NCI-H1092 (cell line): ENCODE measurements around the gene NEMP1.
"Not testable (repeated sequence)": the region's sequence is repeated elsewhere in the genome, so short reads cannot be mapped to it uniquely, and the experiment has no call there.

Source experiments
- DNase-seq: peaks from one replicate; lab custom pipeline; 2025; lab: John Stamatoyannopoulos, UW

Gene NEMP1

DNA sequence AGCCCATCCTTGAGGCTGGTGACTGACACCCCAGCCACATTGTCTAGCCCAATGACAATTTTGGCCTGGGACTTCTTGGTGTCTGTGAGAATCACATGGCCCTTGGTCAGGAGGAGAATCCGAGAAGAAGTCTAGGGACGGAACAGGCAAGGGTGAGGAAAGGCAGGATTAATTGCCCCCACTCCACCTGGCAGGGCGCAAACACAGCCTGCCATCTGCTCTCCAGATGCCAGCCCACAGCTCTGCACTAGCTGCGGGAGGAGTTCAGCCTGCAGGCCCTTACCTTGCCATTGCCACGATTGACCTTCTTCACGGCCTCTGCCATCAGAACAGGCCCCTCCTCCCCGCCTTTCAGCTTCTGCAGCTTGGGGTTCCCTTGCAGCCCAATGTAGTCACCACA is 49.1 kb downstream of the NEMP1 start:
- DNase-seq, result no peak

DNA sequence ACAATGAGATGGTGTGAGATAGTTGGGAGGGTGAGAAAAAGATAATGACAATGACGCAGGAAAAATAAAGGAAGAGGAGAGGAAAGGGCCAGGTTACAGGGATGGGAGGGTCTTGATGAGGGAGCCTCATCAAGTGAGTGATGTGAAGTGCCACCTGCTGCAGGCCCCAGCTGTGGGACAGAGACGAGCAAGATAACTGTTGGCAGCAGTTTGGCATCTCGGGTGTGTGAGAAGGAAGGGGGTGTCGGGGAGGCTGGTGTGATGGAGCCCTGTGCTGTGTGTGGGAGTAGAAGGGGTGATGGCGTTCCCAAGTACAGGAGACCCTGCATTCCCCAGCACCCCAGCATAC is 50.8 kb downstream of the NEMP1 start:
- DNase-seq, result no peak

DNA sequence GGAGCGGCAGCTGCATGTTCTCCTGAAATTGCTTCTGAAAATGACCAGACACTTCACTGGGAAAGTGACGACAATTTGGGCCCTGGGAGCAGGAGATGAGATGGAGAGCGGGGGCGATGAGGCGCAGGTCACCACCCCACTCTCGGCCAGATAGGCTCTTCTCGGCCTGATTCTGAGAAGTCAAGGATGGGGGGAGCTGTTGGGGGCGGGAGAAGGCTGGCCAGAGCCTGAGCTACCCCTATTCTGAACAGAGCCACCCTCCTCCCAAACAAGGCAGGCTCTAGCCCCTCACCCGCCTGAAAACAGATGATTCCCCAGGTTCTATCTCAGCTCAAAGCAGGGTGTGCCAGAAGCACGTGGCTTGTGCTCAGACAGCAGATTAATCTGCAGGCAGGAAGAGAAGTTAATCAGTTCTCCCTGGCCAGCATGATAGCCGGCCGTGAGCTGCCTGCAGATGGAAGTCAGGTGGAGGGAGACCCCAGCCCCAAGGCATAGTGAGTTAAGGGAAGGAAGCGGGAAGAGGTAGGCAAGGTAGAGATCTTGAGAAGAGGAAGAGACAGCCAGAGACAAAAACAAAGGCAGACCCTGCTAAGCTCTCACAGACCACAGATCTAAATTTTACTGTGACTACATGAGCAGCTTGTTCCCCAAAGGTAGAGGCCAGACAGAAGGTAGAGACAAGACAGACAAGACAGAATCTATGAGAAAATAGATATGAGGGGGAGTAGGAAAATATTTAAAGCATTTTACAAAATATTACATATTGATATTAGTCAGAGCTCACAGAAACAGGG is 51.4 kb downstream of the NEMP1 start:
- no peak for DNase-seq

DNA sequence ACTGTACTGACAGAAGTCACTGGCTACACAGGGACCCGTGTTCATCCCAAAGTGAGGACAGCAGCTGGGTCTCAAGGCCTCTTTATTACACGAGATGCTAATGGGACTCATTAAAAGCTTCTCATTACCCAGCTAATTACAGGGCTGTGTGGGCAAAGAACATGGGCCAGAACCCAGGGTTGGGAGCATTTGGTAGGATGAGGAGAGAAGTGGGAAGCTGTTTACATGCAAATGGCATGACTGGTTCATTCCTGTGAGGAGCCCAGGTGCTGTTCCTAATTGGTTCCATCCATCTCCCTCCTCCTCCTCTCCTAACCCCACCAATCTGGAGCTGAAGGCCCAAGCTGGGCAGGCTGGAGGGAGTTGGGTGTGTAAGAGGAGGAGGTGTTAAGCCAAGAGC is 53.4 kb downstream of the NEMP1 start:
- DNase-seq, result no peak

DNA sequence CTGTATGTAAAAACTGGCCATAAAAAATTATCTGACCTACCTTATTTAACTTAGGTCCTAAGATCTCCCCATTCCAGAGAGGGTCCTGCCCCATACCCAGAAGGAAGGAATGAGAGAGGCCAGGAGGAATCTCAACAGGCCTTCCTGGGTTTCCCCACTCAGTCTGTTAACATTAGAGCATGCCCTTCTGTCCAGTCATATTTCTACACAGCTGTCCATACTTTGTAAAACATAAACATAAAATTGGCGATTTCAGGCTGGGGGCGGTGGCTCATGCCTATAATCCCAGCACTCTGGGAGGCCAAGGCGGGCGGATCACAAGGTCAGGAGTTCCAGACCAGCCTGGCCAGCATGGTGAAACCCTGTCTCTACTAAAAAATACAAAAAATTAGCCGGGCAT is 56.3 kb downstream of the NEMP1 start:
- DNase-seq, result not testable (repeated sequence)

DNA sequence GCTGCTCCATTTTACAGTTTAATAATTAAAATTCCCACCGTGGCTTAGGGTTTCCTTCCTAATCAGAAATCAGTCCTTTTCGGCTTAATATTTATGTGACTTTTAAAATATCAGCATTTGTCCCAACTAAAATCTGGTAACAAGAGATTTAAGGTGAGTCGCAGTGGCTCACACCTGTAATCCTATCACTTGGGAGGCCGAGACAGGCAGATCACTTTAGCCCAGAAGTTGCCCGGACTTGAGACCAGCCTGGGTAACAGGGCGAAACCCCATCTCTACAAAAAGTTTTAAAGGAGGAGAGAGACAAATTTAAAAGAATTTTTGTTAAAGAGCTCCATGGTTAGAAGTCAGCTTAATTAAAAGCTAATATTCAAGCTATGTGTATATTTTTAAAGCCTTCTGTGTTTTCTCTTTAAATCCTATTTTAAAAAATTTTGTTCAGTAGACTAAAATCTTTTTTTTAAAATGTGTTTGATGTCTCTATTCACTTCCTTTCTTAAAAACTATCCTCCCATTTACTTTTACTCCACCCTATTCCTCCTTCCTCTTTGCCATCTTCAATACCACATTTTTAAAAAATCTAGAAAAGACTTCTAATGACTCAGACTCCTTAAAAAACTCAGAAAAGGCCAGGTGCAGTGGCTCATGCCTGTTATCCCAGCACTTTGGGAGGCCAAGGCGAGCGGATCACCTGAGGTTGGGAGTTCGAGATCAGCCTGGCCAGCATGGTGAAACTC is 58.4 kb downstream of the NEMP1 start:
- no peak for DNase-seq

DNA sequence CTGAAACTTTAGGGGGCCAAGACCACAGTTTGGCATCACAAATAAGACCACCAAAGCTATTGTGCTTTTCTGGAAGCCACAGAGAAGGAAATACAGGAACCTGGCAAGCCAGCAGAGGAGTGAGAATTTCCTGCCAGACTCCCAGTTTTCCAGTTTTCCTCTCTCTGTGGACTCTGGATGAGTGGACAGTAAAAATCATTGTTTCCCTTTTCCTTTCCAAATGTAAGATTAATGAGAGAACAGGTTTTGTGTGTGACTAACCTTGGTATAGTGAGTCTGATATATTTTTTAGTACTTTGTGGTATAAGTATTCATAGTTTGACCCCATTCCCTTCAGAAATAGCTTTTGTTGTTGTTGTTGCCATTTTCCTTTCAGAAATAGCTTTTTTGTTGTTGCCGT is 59.7 kb downstream of the NEMP1 start:
- DNase-seq, result no peak

DNA sequence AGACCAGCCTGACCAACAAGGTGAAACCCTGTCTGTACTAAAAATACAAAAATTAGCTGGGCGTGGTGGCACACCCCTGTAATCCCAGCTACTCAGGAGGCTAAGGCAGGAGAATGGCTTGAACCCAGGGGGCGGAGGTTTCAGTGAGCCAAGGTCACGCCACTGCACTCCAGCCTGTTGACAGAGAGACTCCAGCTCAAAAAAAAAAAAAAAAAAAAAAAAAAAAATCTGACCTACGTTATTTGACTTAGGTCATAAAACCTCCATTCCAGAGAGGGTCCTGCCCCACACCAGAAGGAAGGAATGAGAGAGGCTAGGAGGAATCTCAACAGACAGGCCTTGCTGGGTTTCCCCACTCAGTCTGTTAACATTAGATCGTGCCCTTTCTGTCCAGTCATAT is 60.2 kb downstream of the NEMP1 start:
- DNase-seq, result not testable (repeated sequence)

DNA sequence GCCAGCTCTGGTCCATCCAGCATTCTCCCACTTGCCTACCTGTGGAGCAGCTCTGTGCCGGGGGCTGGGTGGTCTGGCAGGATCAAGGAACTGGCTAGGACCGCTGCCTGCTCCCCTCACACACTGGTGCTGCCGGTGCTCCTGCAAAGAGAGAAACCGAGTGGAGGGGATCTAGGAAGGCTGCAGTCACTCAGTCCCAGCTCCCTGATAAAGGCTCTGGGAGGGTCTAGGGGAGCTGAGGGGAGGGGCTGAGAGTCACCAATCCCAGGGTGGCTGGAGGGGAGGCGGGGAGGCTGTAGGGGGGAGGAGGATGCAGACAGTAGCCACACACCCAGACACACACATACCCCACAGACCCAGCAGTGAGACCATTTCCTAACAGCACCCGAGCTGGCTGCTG is 62.2 kb downstream of the NEMP1 start, which contains the start of gene TAC3:
Gene TAC3, minus strand, starts transcription at position 182 of the 400 bp plus-strand sequence. CDS start 732 bp downstream, outside the sequence.
- DNase-seq, result no peak

DNA sequence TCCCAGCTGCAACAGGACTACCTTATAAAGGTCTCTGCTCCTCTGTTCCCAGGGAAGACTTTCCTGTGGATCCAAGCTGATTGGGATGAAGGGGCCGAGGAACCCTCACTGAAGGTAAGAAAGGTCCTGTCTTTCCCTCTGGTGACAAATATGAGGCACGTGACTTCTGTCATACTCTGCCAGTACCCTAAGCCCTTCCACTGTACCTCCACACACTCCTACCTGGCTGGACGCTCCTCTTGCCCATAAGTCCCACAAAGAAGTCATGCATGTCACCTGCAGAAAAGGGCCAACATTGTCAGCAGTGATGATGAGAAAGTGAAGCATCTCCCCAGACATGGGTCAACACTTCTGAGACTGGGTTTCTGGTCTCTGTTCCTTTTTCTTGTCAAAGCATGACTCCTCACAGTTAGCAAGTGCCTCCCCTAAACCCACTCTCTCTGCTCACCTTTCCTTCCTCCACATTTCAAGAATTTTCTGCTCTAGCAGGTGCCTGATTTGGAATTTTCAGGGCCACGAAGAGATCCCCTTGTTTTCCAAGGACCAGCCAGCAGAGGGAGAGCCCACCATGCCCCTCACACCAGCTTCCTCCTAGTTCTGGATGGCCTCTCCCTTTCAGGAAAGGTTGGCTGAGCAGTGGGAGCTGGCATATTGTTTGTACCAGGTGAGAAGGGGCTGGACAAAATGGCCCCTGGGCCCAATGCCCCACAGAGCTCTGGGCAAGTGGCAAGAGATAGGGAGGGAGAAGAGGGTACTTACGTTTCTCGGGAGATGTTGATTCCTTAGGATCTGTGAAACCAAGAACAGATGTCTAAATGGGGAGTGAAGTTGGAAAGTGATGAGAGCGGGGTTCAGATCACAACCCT is 65.8 kb downstream of the NEMP1 start:
- DNase-seq, result no peak

DNA sequence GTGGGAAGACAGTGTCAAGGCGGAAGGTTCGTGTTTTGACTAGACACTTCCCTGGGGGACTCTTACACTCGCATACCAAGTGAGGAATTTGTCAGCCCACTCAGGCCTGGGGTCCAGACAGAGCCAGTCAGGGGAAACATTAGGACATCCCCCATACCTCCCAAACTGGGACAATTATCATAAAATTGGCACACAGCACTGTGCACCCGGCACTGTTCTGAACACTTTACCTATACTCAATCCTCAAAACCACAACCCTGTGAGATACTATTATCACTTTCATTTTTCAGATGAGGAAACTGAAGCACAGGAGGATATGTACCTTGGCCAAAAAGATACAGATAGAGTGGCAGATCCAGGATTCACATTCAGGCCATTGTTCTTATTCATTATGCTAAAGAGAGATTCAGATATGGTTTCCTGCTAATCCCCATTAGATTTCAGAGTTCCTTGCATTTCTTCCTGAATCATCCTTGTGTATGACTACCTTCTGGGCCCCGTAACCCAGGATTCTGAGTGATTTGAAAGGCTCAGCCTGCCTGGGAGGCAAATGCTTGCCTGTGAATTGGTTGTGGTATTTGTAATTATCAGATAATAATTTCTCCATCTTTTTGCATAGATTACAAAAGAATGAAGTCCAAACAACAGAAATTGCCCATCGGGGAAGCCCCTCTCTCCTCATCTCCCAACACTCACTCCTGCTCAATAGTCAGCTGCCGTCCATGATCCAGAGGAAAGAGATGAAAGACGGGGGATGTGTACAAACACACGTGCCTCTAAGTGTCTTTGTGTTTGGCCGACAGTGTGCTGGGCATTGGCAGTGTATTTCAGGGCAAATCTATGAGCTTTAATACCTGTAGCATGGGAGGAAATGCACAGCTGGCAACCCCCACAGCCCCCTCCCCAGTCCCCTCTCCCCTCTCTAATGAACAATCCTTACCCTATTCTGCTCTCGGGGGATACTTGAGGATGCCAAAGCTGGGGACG is 66.9 kb downstream of the NEMP1 start:
- DNase-seq, result no peak

DNA sequence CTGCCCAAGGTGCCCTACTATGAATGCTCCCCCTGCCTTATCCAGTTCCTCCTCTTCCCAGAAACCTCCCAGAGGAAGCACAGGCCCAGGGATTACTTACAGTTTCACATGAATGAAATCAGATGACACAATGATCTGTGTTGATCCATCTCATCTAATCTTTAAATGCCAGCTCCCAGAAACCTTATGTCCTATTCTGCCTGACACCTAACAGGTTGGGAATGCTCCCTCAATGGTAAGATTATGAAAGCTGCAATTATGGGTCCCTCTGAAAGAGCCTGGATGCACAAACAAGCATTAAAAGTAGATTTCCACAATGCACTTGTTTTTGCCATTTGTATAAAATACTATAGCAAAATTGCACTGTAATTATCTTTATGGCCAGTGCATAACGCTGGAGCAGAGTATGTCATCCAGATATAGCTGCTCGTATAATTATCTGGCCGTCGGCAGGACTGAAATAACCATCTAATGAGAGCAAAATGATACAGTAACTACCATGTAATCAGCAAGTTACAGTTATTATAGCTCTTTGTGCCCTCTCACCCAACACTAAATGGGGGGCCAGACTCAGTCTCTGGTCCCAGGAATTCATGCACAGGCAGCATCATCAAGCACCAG is 67.9 kb downstream of the NEMP1 start:
- DNase-seq, result no peak

DNA sequence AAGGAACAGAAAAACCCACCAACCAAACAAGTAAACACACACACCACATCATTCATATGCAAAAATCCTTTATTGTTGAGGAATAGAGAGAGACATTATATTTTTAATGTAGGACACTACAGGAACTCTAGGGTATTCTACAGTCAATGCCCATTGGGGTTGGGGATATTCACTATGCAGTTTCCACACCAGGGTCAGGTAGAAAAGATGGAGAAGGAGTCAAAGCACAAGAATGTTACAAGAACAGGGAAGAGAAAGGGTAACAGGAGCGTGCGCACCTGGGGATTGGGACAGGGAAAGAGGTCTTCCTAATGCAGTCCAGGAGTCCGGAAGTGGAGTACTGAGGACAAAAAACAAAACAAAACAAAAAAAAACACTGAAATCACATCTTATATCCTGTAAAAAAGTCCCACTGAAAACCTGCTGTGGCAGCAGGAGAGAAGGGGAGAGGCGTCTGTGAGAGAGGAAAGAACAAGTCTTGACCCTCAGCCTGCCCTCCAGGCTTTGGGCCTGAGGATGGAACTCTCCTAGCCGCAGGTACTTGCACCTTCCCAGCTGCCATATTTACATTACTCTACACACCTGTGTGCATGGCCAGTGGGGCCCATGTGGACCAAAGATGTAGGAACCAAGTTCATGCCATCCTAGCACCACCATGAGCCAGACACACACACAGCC is 68.5 kb downstream of the NEMP1 start:
- no peak for DNase-seq

DNA sequence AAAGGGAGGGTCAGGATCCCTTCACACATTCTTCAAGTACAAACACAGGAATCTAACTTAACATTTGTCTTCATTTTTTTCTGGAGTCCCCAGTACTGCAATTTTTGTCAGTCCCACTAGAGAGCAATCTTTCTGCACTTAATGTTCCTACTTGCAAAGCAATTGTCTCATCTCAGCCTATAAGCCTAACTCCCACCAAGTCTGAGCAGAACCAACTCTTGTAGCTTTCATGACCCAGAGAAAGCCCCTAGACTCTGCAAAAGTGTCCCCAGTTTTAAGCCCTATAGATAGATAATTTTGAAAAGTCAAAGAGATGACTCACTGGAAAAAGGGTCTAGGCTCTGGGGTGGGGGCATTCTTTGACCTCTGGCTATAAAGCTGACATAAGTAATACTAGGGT is 70.4 kb downstream of the NEMP1 start:
- no peak for DNase-seq

DNA sequence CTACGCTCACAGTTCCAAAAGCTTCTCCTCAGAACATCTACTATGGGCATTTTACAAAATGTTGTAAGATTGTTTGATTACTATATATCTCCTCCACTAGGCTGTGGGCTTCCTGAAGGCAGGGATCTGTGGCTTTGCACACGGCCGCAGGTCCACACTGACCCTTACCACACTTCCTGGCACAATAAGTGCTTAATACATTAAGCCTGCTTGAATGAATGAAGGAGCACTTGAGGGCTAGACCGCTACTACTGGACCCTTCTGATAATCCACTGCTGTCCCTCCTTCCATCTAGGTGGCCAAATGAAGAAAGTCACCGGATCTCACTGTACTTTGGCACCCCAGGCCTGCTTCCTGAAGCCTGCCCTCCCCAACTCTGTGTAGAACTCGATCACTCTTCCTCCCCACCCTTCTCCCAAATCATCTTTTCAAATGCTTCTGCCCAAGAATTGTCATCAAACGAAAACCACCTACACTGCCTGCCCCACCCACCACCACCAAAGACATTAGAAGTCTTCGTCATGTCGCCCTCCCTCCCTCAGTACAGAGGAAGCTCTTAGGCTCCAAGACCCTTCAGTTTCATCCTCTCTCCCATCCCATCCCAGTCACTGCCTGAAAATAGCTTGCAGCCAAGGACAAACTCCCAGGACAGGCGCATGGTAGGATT is 71.6 kb downstream of the NEMP1 start:
- no peak for DNase-seq

DNA sequence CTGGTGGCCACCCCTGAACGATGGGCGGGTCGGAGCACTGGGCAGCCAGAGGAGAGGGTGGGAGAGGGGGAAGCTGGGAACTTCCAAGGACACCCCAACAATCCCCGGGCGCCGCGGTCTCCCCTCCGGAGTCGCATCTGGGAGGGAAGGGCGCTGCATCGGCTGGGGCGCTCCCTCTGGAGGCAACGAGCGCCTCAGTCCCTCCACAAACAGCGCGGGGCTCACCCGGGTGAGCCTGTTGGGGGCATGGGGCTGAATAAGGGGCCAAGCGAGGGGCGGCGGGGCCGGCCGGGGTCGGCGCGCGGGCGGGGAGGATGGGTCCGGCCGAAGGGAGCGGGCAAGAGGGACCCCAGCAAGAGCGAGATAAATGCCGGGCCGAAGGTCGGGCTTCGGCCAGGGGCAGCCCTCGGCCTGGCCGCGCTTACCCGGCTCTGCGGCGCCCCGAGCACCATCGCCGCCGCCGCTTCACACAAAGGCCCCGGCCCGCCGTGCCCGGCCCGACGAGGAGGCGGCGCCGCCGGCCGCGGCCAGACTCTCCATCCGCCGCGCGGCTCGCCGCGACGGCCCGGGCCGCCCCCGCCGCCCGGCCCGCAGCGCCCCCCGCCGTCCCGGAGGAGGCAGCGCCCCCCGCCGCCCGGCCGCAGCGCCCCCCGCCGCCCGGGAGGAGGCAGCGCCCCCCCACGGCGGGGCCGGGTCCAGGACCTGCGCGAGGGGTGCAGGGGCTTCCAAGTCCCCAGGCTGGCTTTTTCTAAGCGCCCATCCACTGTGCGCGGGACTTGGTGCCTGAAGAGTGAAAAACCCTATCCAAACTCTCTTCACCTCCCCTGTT is 72.4 kb downstream of the NEMP1 start, which contains the start of gene ZBTB39:
Gene ZBTB39, minus strand, starts transcription at position 567 of the 829 bp plus-strand sequence. CDS start 1,629 bp downstream, outside the sequence.
- DNase-seq, result peak; percentile 15
